IMR-90 (cell line): Measurements from ENCODE around the gene UNC50. TPM values are rescaled to one million over a fixed set of nuclear protein-coding genes. Genes with fewer than 3 reads are reported as not detected.
"Not testable (repeated sequence)": the region's sequence is repeated elsewhere in the genome, so short reads cannot be mapped to it uniquely, and the experiment has no call there.

Source experiments
- ATAC-seq: fragments of 200-7000 bp; cut with Tn5 transposase; 2 replicates; pipeline ENCODE4 v1.9.1; 2020; ENCODE audit warnings: low read depth, mild to moderate bottlenecking, moderate library complexity
- BruUV-seq: library from RNA; stranded (reverse); fragments of 400-500 nt; replicated peaks from 2 replicates; lab custom pipeline; 2021; lab: Mats Ljungman, UMichigan
- CTCF ChIA-PET: fragments of 300-600 bp; formaldehyde crosslinking; extraction: SDS; loops from one replicate; lab custom pipeline; 2021; ENCODE audit warnings: antibody characterized with exemption; lab: Yijun Ruan, JAX
- POLR2A ChIA-PET: fragments of 300-600 bp; sonication (Branson Sonifier 250); formaldehyde crosslinking; loops from one replicate; lab custom pipeline; 2022; ENCODE audit warnings: antibody characterized with exemption; ENCODE audit not compliant: unreplicated experiment; lab: Charles Lee
- DNase-seq: peaks from one replicate; pipeline ENCODE4 v3.0.0; 2013
- H2AFZ ChIP-seq: replicated peaks from 2 replicates; pipeline ENCODE3; 2013; ENCODE audit warnings: low read length, mild to moderate bottlenecking; ENCODE audit not compliant: poor library complexity
- H2AK5ac ChIP-seq: 2 replicates; pipeline ENCODE4 v1.6.1; 2013; ENCODE audit warnings: low read depth, low read length, inconsistent platforms
- H2AK9ac ChIP-seq: replicated peaks from 2 replicates; pipeline ENCODE3; 2013; ENCODE audit warnings: mild to moderate bottlenecking, low read depth, low read length, moderate library complexity; ENCODE audit not compliant: poor library complexity
- H2BK120ac ChIP-seq: 2 replicates; pipeline ENCODE4 v1.6.1; 2013; ENCODE audit warnings: low read depth, low read length, inconsistent platforms
- H2BK15ac ChIP-seq: 3 replicates; pipeline ENCODE4 v1.6.1; 2013; ENCODE audit warnings: low read depth, low read length, inconsistent platforms
- H2BK20ac ChIP-seq: 2 replicates; pipeline ENCODE4 v1.6.1; 2013; ENCODE audit warnings: low read depth, mild to moderate bottlenecking, inconsistent platforms, low read length, moderate library complexity
- H2BK5ac ChIP-seq: 2 replicates; pipeline ENCODE4 v1.6.1; 2013; ENCODE audit warnings: mild to moderate bottlenecking, low read depth, low read length, inconsistent platforms; ENCODE audit not compliant: poor library complexity, severe bottlenecking
- H3K14ac ChIP-seq: replicated peaks from 2 replicates; pipeline ENCODE4 v1.6.1; 2013; ENCODE audit warnings: low read depth, low read length, inconsistent platforms
- H3K18ac ChIP-seq: 2 replicates; pipeline ENCODE4 v1.6.1; 2013; ENCODE audit warnings: low read depth, low read length, control low read depth
- H3K23ac ChIP-seq: 2 replicates; pipeline ENCODE4 v1.6.1; 2013; ENCODE audit warnings: low read depth, low read length, inconsistent platforms
- H3K27ac ChIP-seq: 2 replicates; pipeline ENCODE4 v1.5.1; 2013; ENCODE audit warnings: mild to moderate bottlenecking, control low read depth, low read length; ENCODE audit not compliant: insufficient read depth
- H3K27me3 ChIP-seq: 2 replicates; pipeline ENCODE4 v1.6.1; 2013; ENCODE audit warnings: low read length; ENCODE audit not compliant: control insufficient read depth, insufficient read depth
- H3K36me3 ChIP-seq: 2 replicates; pipeline ENCODE4 v1.6.1; 2013; ENCODE audit warnings: low read length, mixed read lengths; ENCODE audit not compliant: control insufficient read depth, insufficient read depth
- H3K4ac ChIP-seq: 2 replicates; pipeline ENCODE4 v1.6.1; 2013; ENCODE audit warnings: low read depth, low read length, inconsistent platforms
- H3K4me1 ChIP-seq: 2 replicates; pipeline ENCODE4 v1.6.1; 2013; ENCODE audit warnings: low read length, mixed read lengths; ENCODE audit not compliant: control insufficient read depth, insufficient read depth
- H3K4me2 ChIP-seq: 2 replicates; pipeline ENCODE4 v1.6.1; 2013; ENCODE audit warnings: low read depth, mild to moderate bottlenecking, control low read depth, low read length, moderate library complexity
- H3K4me3 ChIP-seq: 2 replicates; pipeline ENCODE4 v1.5.1; 2013; ENCODE audit warnings: low read depth, mild to moderate bottlenecking, control low read depth, low read length, moderate library complexity; ENCODE audit not compliant: insufficient read depth
- H3K56ac ChIP-seq: 2 replicates; pipeline ENCODE4 v1.6.1; 2013; ENCODE audit warnings: low read length, inconsistent platforms; ENCODE audit not compliant: insufficient read depth; ENCODE audit errors: extremely low read depth
- H3K79me1 ChIP-seq, 2 experiments: 2 replicates each; pipeline ENCODE4 v1.6.1; 2013; ENCODE audit warnings: low read length in 2 of 2, inconsistent platforms in 1 of 2, low read depth in 1 of 2
- H3K9ac ChIP-seq: 2 replicates; pipeline ENCODE4 v1.6.1; 2013; ENCODE audit warnings: low read depth, low read length, control low read depth
- H3K9me1 ChIP-seq: 2 replicates; pipeline ENCODE4 v1.6.1; 2013; ENCODE audit warnings: low read length, inconsistent platforms; ENCODE audit not compliant: insufficient read depth
- H3K9me3 ChIP-seq: 2 replicates; pipeline ENCODE4 v1.6.1; 2013; ENCODE audit warnings: low read length; ENCODE audit not compliant: control insufficient read depth, insufficient read depth
- H4K20me1 ChIP-seq: 2 replicates; pipeline ENCODE4 v1.6.1; 2013; ENCODE audit warnings: low read length, inconsistent platforms; ENCODE audit not compliant: insufficient read depth
- H4K5ac ChIP-seq: 2 replicates; pipeline ENCODE4 v1.6.1; 2013; ENCODE audit warnings: mild to moderate bottlenecking, low read depth, low read length, control low read depth
- H4K8ac ChIP-seq, 2 experiments: 2 replicates each; pipeline ENCODE4 v1.6.1; 2013; ENCODE audit warnings: low read depth in 2 of 2, low read length in 2 of 2, control low read depth in 1 of 2, inconsistent platforms in 1 of 2
- H4K91ac ChIP-seq: 2 replicates; pipeline ENCODE4 v1.6.1; 2013; ENCODE audit warnings: low read depth, low read length, inconsistent platforms; ENCODE audit not compliant: insufficient read depth
- WGBS, 2 experiments: methylation state at CpG; one replicate each; pipeline versions ENCODE4 v1.1.5 to v1.1.7; 2013; ENCODE audit warnings: missing lambda C conversion rate in 2 of 2; ENCODE audit not compliant: insufficient read length in 1 of 2; ENCODE audit errors: extremely low coverage in 2 of 2; 5-methylcytosine and 5-hydroxymethylcytosine counted together
- dilution Hi-C: fragments of 300-500 bp; cut with HindIII; formaldehyde crosslinking; loops from one replicate; pipeline ENCODE4 v1.14.3; 2018; ENCODE audit warnings: low sequenced_read_pairs; ENCODE audit not compliant: unreplicated experiment
- in situ Hi-C: fragments of 300-500 bp; cut with MboI; formaldehyde crosslinking; loops from 3 replicates; pipeline ENCODE4 v1.14.3; 2019; ENCODE audit warnings: low sequenced_read_pairs, inconsistent platforms, mixed read lengths
- intact Hi-C: fragments of 100-400 bp; cut with micrococcal nuclease; formaldehyde crosslinking; loops from 2 replicates; pipeline ENCODE4 v1.10.0; 2022
- polyA plus RNA-seq, 3 experiments: library from polyadenylated mRNA; depleted of rRNA; stranded (reverse); fragments of >200 nt; gene quantifications; 2 replicates each; pipeline ENCODE4 v1.2.3, GENCODE V29; 2012; ENCODE audit warnings: low replicate concordance in 1 of 3
- total RNA-seq: library from RNA; depleted of rRNA; stranded (reverse); fragments of >200 nt; gene quantifications from 2 replicates; pipeline ENCODE4 v1.2.3, GENCODE V29; 2012

Gene UNC50
- total and polyA plus RNA-seq, 2 of the 4 experiments (the other 2 are of a cell fraction) = 18.3 to 34.1 TPM

GRCh38 chr2:98659491-98659840 is 51.1 kb downstream of the UNC50 start:
- H4K91ac ChIP-seq, H2BK15ac ChIP-seq, H3K18ac ChIP-seq, H3K14ac ChIP-seq, H2BK20ac ChIP-seq, H3K4ac ChIP-seq, in situ Hi-C loops, H3K9ac ChIP-seq, H3K9me1 ChIP-seq, H2AFZ ChIP-seq, H2BK5ac ChIP-seq, H3K9me3 ChIP-seq, H2BK120ac ChIP-seq, H3K4me3 ChIP-seq, H3K36me3 ChIP-seq, H3K27ac ChIP-seq, ATAC-seq, DNase-seq, BruUV-seq, H3K4me2 ChIP-seq, H4K20me1 ChIP-seq, H2AK9ac ChIP-seq, H4K8ac ChIP-seq, H3K23ac ChIP-seq, CTCF ChIA-PET, H3K4me1 ChIP-seq, H3K56ac ChIP-seq, H4K5ac ChIP-seq, H3K27me3 ChIP-seq, H3K79me1 ChIP-seq, H2AK5ac ChIP-seq, dilution Hi-C loops, POLR2A ChIA-PET: not testable (repeated sequence)
- WGBS, 2 experiments = no CpG with 5 or more reads among the region's 3 CpGs
- intact Hi-C loops = loop anchor here (10.0 kb wide), 1 partner anchor 1605 kb away; no protein-coding TSS in a partner anchor
